HEK293T (cell line): ENCODE measurements around the gene VAV3.
A peak's percentile ranks its signal among the peaks of the same experiment; 100 is the strongest.

Experiments used
- BHLHE40 ChIP-seq: fragments of 450-650 bp; IDR thresholded peaks from 2 replicates; pipeline ENCODE4 v1.6.1; 2016; ENCODE audit warnings: mild to moderate bottlenecking, moderate library complexity, borderline replicate concordance
- FOXA1 ChIP-seq: fragments of 450-650 bp; IDR thresholded peaks from 2 replicates; pipeline ENCODE4 v1.6.1; 2016; ENCODE audit warnings: mild to moderate bottlenecking
- FOXM1 ChIP-seq: fragments of 450-650 bp; IDR thresholded peaks from 2 replicates; pipeline ENCODE4 v1.6.1; 2017; ENCODE audit warnings: mild to moderate bottlenecking, borderline replicate concordance
- SP1 ChIP-seq: fragments of 450-650 bp; IDR thresholded peaks from 2 replicates; pipeline ENCODE4 v1.6.1; 2017
- TF ChIP-seq, protein P1 (sequence below): fragments of 450-650 bp; IDR thresholded peaks from 2 replicates; pipeline ENCODE4 v1.6.1; 2016

- TF ChIP-seq FOXM1 (no peak), BHLHE40 (no peak), SP1 (no peak), FOXA1 (no peak)
- TF ChIP-seq, protein P1, sequence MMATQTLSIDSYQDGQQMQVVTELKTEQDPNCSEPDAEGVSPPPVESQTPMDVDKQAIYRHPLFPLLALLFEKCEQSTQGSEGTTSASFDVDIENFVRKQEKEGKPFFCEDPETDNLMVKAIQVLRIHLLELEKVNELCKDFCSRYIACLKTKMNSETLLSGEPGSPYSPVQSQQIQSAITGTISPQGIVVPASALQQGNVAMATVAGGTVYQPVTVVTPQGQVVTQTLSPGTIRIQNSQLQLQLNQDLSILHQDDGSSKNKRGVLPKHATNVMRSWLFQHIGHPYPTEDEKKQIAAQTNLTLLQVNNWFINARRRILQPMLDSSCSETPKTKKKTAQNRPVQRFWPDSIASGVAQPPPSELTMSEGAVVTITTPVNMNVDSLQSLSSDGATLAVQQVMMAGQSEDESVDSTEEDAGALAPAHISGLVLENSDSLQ = peak; percentile 85
These were observed 281.8 kb downstream of the VAV3 start for GRCh38 chr1:107683191-107683657.
